ENCODE results near the gene MYDGF.

MYDGF gene

DNA sequence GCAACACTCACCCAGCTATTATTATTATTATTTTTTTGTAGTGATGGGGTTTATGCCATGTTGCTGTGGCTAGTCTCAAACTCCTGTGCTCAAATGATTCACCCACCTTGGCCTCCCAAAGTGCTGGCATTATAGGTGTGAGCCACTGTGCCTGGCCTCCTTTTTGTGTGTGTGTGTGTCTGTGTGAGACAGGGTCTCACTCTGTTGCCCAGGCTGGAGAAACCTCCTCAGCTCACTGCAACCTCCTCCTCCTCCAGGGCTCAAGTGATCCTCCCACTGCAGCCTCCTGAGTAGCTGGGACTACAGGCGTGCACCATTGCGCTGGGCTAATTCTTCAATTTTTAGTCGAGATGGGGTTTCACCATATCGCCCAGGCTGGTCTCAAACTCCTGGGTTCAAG is 3.6 kb upstream of the MYDGF start:
- no peak for DNase-seq

DNA sequence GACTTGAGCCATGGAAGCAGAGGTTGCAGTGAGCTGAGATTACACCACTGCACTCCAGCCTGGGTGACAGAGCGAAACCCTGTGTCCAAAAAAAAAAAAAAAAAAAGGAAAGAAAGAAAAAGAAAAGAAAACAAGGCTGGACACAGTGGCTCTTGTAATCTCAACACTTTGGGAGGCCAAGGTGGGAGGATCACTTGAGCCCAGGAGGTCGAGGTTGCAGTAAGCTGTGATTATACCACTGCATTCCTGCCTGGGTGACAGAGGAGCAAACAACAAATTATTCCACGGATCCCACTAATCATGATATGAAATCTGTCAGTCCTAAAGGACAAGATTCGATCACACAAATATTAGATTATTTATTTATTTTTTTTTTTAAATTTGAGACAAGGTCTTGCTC is 3.1 kb upstream of the MYDGF start:
- DNase-seq = no peak

DNA sequence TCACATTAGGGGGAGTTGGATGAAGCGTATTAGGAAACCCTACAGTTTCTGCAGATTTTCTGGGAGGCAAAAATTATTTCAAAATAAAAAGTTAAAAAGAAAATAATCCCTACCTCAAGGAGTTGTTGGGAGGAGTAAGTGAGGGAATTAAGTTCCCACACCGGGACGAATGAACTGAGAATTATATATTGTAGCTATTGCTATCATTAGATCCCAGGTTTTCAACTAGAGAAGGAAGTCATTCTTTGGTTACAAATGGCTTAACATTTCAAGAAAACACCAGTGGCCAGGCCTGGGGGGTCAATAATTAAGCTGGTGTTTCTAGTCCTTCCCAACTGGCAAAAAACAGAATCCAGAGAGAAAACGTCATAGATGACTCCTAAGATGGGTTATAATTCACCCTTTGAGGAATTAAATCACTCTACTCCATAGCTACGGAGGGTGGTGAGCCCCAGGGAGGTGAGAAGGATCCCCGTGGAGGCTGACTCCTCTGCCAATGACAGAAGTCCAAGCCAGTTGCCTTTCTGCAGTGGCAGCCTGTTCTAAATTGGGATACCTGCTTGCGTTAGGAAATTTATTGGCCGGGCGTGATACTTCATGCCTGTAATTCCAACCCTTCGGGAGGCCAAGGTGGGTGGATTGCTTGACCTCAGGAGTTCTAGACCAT is 1.2 kb upstream of the MYDGF start:
- no peak for DNase-seq

DNA sequence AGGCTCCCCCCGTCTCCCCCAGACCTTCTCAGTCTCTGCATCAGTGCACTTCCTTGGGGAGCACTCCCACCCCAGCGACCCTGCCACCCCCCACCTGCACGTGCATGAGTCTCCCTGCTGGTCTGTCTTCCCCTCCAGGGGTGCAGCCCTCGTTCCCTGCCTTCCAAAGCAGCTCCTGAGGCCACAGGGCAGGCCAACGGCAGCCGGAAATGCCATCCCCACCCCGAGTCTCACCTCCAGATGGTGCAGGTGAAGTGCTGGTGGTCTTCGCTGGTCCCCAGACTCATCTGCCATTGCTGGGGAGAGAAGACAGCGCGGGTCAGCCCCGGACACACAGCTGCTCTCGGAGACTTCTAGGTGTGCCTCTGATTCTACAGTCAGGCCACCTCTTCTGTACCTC is 5.5 kb downstream of the MYDGF start:
- DNase-seq = no peak

DNA sequence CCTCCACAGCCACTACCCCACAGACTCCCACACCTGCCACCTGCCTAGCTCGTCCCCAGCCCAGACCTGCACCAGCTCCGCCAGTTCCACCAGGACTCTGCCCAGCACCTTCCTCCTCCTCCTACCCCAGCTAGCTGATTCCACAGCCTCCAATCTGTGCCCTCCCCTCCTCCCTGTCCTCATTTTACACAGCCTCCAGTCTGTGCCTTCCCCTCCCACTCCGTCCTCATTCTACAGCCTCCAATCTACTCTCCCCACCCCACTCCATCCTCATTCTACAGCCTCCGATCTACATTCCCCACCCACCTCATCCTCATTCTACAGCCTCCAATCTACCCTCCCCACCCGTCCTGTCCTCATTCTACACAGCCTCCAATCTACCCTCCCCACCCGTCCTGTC is 7.3 kb downstream of the MYDGF start:
- no peak for DNase-seq

DNA sequence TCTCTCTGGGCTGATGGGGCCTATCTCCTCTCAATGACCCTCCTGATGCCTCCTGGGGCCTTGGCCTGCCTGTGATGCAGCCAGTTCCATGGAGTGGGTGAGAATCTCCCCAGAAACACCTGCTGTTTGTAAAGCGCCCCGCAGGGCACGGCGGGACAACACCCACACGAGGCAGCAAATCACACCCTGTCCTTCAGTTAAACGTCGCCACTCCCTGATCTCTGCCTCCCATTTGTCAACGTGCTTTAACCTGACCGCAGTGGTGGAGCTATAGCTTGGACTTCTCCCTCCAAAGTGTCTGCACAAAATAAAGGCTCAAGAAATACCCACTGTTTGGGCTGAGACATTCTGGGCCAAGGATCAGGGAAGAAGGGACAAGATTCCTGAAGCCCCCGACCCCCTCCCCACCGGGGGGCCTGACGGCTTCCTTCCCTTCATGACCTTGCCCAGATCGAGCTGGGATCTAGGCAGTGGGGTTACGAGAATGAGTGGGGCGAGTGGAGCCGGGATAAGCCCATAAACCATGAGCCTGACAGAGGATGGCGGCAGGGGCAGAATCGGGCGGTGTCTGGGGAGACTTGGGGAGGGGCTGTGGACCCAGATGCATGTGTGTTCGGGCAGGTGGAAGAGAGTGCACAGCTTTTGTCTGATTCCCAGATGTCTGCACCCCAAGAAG is 8.0 kb downstream of the MYDGF start:
- DNase-seq = no peak

DNA sequence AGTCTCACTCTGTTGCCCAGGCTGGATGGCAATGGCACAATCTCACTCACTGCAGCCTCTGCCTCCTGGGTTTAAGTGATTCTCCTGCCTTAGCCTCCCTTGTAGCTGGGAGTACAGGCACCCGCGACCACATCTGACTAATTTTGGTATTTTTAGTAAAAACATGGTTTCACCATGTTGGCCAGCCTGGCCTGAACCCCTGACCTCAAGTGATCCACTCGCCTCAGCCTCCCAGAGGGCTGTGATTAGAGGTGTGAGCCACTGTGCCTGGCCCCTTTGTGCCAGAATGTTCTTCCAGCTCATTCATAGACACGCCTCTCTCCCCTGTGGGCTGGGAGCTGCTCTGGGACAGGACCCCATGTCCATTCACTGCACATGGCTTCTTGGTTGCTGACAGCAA is 9.1 kb downstream of the MYDGF start:
- DNase-seq = no peak

DNA sequence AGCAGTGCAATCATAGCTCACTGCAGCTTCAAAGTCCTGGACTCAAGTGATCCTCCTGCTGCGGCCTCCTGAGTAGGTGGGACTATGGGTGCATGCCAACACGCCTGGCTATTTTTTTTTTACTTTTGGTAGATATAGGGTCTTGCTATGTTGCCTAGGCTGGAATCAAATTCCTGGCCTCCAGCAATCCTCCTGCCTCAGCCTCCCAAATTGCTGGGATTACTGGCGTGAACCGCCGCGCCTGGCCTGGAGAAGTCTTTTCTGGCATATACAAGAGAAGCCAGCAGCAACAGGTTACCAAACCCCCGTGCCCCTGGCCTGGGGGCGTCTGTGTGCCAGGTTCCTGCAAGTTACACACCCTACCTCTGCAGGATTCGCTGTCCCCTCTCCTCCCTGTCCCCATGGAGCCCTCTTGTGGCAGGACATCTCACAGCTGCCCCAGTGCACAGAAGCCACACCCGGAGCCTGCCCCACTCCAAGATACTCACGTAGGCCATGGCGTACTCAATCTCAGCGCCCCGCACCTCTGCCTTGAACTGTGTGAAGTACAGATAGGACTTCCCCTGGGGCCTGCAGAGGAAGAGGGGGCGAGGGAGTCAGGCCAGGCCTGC is 9.9 kb downstream of the MYDGF start:
- DNase-seq = peak; percentile 25

DNA sequence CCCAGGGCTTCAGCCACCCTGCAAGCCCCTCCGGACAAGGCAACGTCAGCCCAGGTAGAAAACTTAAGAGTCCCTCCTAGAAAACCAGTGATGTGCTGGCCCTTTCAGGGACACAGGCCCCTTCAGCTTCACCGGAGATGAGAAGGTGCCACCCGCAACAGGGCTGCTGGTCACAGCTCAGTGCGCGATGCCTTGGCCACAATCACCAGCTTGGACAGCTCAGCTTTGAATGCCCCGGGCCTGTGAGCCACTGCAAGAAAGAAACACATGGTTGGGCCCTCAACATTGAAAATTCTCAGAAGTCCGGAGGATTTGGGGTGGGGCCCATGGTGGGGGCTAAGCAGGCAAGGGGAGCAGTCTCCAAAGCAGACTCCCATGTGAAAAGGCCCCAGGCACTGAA is 12.3 kb downstream of the MYDGF start:
- no peak for DNase-seq

DNA sequence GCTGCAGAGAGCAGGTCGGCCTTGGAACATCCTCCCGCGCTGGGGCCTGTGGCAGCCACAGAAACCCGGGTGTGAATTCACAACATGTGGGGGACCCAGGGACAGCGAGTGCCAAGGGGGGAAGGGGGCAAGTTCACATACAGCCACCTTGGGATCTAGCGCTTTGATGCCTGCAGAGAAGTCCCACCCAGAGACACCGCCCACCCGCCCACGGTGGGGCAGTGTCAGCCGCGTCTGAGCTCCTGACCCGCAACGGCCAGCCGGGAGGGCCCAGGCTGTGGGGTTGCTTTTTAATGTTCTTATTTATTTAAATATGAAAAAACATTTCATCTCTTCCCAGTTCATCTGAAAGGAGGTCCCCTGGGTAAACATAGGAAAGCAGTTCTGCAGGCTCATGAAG is 12.9 kb downstream of the MYDGF start:
- DNase-seq = no peak

DNA sequence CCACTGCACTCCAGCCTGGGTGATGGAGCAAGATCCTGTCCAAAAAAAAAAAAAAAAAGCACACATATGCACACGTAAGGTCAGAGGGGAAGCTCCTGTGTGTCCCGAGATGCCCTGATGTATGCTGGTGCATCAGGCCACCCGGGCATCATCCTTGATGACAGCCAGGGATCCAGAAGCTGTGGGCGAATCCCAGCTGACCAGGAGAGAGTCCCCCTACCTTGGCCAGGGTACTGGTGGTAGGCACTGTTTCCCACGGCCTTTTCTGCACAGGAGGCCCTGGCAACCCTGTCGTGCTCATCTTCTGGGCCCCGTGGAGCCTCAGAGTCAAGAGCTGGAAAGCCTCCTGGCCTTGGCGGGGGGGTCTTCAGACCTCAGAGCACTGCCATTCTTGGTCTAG is 14.0 kb downstream of the MYDGF start:
- DNase-seq = no peak

DNA sequence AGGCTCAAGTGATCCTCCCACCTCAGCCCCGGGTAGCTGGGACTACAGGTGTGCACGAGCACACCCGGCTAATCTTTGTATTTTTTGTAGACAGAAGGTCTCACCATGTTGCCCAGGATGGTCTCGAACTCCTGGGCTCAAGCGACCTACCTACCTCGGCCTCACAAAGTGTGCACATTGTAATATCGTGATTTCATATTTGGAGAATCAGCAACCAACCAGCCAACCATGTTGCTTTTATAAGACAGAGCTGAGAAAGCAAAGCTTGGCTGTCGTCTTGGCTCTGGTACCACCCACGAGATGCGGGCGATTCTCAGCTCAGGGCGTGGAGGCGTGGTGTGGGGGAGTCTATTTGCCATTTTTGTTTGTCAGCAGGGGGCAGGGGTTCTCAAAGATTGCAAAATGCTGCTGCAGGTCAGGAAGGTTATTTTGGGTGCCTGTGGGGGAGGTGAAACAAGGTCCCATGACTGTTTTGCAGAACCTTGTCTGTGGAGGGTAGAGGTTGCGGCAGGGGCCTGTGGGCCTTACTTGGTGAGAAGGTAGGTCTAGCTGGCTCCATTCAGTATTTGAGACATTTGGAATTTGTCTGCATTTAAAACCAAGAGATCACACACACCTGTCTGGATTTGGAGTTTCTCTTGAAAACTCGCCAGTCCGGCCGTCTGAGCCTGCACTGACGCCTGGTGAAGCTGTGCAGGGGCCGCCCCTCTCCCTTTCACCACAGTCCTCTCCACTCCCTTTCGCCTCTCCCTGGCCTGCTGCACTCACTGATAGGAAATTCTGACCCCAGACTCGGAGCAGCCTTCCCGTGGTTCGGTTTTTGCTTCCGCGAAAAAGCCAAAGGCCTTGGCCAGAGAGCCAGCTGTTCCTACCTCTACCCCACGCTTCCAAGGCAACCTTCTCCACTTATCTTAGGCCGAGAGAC is 15.4 kb downstream of the MYDGF start:
- no peak for DNase-seq

DNA sequence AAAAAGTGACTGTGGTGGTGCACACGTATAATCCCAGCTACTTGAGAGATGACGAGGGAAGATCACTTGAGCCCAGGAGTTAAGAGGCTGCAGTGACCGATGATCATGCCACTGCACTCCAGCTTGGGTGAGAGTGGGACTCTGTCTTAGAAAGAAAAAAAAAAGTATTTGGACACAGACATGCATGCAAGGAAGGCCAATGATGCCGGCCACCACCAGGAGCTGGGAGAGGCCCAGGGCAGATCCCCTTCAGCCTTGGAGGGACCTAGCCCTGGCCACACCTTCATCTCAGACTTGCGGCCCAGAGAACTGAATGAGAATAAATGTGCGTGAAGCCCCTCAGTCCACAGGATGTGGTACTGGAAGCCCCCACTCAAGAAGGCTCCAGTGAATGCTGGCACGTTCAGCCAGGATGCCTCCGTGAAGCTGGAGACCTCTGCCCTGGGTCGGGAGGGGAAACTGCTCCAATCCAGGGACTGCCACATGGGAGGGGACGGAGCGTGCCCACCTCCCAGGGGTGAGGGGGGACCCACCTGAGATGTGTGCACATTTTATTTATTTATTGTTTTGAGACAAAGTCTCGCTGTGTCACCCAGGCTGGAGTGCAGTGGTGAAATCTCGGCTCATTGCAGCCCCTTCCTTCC is 16.2 kb downstream of the MYDGF start:
- no peak for DNase-seq

DNA sequence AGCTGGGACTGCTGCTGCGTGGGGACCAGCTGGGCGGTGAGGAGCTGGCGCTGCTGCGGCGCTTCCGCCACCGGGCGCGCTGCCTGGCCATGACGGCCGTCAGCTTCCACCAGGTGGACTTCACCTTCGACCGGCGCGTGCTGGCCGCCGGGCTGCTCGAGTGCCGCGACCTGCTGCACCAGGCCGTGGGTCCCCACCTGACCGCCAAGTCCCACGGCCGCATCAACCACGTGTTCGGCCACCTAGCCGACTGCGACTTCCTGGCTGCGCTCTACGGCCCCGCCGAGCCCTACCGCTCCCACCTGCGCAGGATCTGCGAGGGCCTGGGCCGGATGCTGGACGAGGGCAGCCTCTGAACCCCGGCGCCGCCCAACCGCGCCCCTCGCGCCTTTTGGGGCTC is 18.1 kb downstream of the MYDGF start:
- no peak for DNase-seq

DNA sequence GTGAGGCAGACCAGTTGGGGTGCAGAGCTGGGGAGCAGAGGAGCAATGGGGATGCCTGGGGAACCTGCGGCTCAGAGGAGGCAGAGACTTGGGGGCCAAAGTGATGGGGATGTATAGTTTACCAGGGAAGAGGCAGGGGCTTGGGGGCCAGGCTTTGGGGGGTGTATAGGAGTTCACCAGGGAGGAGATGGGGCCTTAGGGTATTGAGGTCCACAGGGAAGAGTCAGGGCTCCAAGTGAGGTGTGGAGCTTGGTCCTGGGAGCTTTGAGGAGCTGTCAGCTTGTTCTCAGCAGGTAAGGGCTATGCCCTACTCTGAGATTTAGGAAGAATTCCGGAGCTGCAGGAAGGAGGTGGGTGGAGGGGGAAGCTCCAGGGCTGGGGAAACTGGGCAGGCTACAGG is 20.0 kb downstream of the MYDGF start:
- no peak for DNase-seq

DNA sequence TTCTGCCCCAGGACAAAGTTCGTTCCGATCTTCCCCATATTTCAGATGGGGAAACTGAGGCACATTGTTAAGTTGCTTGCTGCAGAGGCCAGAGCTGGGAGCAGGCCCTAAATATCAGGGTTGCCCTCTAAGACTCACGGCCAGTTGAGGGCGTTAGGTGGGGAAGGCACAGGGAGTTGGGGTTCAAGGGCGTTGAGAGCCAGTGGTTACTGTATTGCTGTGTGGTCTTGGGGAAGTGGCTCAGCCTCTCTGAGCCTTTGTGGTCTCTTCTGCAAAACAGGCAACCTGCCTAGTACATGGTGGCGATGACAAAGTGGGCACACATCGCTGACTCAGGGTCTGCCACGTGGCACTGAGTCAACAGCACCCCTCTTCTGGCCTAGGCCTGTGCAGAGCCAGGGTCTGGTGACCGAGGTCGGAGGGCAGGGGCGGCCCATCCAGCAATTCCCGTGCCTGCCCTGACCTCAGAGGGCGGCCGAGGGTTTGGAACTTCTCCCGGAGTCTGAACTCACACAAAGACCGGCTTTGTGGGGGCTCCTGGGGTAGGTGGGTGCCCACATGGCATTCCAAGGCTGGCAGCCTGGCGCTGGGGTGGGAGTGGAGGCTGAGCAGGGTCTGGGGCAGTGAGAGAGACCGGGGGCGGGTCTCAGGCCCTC is 20.6 kb downstream of the MYDGF start:
- DNase-seq = no peak

DNA sequence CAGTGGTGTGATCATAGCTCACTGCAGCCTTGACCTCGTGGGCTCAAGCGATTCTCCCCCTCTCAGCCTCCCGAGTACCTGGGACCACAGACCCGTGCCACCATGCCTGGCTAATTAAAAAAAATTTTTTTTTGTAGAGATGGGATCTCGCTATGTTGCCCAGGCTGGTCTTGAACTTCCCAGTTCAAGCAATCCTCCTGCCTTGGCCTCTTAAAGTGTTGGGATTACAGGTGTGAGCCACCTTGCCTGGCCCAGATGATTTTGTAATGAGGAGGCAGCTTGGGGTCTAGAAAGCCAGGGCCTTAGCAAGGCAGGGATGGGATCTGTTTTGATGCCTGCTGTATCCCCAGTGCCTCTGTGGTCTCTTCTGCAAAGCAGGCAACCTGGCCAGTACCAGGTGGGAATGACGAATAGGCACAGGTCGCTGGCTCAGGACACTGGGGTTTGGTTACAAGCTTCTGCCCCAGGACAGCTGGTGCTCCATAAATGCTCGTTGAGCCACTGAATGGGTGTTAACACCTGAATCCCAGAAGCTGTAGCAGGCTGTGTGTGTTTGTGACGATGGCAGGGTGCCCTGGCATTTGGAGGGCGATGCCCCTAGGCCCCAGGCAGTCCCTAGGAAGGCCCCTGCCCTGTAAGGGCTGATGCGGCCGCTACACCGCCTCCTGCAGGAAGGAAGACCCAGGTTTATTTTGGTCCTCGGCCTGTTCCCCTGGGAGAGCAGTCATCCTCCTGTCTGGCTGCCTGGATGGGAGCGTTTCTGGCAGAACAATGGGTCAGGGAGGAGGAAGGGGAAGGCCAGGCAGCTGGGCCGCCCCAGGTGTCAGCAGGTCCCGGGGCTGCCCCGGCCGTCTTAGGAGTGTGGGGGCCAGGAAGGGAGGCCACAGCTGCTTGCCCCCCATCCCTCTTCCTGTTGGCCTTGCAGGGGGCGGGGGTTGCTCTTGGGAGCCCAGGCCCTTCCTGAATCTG is 22.2 kb downstream of the MYDGF start:
- no peak for DNase-seq

DNA sequence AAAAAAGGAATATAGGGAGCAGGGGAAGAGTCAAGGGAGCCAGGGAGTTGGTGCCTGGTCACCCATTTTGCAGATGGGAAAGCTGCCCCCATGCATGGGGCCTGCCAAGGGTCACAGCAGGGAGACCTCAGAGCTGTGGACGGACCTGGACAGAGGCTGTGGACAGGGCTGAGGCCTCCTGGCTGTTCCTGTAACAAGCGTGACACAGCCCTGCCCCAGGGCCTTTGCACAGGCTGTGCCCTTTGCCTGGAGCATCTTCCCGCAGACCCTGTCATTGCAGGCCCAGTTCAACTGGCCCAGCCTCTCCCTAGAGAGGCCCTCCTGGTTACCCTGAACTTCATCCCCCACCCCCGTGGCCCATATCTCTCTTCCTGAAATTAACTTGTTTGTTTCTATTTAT is 24.4 kb downstream of the MYDGF start:
- DNase-seq = no peak

DNA sequence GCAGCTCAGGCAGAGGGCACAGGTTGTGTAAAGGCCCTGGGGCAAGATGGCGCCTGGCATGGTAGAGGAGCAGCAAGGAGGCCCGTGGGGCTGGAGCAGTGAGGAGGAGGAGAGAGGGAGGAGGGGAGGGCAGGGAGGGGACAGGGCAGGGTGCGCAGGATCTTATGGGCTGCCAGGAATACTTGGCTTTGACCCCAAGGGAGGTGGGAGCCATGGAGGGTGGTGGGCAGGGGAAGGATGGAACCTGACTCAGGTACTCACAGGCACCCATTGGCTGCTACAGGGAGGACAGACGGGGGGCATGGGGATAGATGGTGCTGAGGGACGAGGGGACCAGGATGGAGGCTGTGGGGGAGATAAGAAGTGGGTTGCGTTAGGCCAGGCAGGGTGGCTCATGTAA is 27.5 kb downstream of the MYDGF start:
- no peak for DNase-seq

DNA sequence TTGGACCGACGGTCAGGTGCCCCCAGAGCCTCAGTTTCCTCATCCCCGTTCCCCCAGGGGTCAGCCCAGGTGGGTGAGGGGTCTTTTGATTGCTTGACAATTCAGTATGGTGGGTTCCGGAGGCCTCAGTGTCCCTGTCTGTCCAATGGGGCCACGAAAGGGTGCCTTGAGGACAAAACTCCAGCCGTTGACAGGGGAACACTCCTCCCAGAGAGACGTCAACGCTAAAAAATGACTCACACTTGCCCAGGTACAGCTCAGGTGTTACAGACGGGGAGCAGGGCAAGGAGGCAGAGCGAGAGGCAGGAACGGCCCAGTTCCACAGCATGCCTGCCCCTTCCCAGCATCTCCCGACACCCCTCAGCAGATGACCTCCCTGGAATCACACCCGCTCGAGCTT is 29.0 kb downstream of the MYDGF start:
- no peak for DNase-seq
